Esophagus muscularis mucosa (tissue), 4 donors: ENCODE results near the gene SLC9A5. TPM values are rescaled to one million over a fixed set of nuclear protein-coding genes. Genes with fewer than 3 reads are reported as not detected.

ENCODE experiments used
- DNase-seq: peaks from one replicate; pipeline ENCODE4 v3.0.0-alpha.2; 2017; ENCODE audit errors: extremely low spot score
- H3K27ac ChIP-seq, 4 donors: fragments of 200-600 bp; sonication (generic); replicated peaks in 1 of 4; 1 replicate in 3 of 4; 2 replicates in 1 of 4; pipeline ENCODE4 v1.5.1; 2016 to 2019; ENCODE audit warnings: mild to moderate bottlenecking in 1 of 4
- H3K27me3 ChIP-seq, 4 donors: fragments of 200-600 bp; sonication (generic); one replicate each; pipeline versions ENCODE4 v1.5.1 to v1.6.0; 2016 to 2019
- H3K36me3 ChIP-seq, 4 donors: fragments of 200-600 bp; sonication (generic); one replicate each; pipeline ENCODE4 v1.5.1; 2016 to 2019
- H3K4me1 ChIP-seq, 4 donors: fragments of 200-600 bp; sonication (generic); one replicate each; pipeline ENCODE4 v1.5.1; 2016 to 2019
- H3K4me3 ChIP-seq, 4 donors: fragments of 200-600 bp; sonication (generic); 1 replicate in 2 of 4; 2 replicates in 2 of 4; pipeline ENCODE4 v1.5.1; 2016 to 2019; ENCODE audit warnings: mild to moderate bottlenecking in 4 of 4, moderate library complexity in 1 of 4
- H3K9me3 ChIP-seq, 4 donors: fragments of 200-600 bp; sonication (generic); 1 replicate in 3 of 4; 2 replicates in 1 of 4; pipeline ENCODE4 v1.5.1; 2016 to 2019
- EP300 ChIP-seq: sonication (generic); formaldehyde crosslinking; IDR thresholded peaks from one replicate; pipeline ENCODE4 v1.6.1; 2017; ENCODE audit warnings: antibody characterized with exemption
- POLR2A ChIP-seq: fragments of 450-650 bp; IDR thresholded peaks from one replicate; pipeline ENCODE4 v1.6.1; 2017; ENCODE audit warnings: antibody characterized with exemption, moderate library complexity, mild to moderate bottlenecking, low read depth
- POLR2AphosphoS5 ChIP-seq, 2 donors: sonication (generic); formaldehyde crosslinking; IDR thresholded peaks; one replicate each; pipeline ENCODE4 v1.6.1; 2017; ENCODE audit warnings: antibody characterized with exemption in 2 of 2
- WGBS: methylation state at CpG from one replicate; pipeline ENCODE4 v1.1.5; 2018; 5-methylcytosine and 5-hydroxymethylcytosine counted together
- intact Hi-C: fragments of 100-400 bp; cut with DNase I; formaldehyde crosslinking; loops from one replicate; pipeline ENCODE4 v1.15.1; 2023
- total RNA-seq, 4 donors: library from RNA; depleted of rRNA; stranded (reverse); fragments of >200 nt; gene quantifications; one replicate each; pipeline versions ENCODE4 v1.1.0 to v1.2.1, GENCODE V29; 2016
- TF ChIP-seq, protein P1 (sequence below), 3 experiments: fragments of 200-600 bp in 2 of 3; fragments of 450-650 bp in 1 of 3; sonication (generic) in 2 of 3; IDR thresholded peaks; one replicate each; pipeline ENCODE4 v1.5.1; 2017 to 2019; ENCODE audit warnings: antibody characterized with exemption in 3 of 3, mild to moderate bottlenecking in 2 of 3, moderate library complexity in 1 of 3

The SLC9A5 gene
- total RNA-seq, 4 donors from 2014 or later = 0.13 to 0.69 (median 0.37) TPM

DNA sequence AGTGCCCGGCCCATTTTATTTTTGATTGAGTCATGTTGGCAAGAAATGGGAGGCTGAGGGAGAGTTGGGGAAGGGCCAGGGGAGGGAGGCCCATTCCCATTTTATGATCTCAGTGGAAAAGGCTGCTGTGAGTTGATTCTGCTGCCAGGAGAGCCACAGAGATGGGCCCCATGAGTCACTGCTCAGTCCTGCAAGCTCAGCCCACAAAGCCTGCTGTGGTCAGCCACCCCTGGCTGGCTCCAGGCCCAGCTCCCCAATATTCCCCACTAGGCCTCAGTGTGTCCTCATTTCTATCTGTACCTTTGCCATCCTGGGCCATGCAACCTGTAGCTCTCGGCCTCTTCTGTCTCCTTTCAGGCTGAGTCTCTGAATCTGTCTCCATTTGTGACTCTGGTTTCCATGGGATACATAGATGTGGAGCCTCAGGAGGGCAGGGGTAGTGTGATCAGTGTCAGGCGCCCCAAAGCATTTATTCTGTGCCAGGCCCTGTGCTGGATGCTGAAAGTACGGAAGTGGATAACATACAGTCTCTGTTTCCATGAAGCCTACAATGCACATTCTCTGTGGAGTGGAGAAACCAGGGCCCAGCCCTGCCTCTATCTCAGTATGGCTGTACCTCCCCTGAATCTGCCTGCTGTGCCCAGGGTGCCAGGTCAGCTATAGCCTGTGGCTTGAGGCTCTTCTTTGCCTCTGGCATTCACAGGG lies 28.7 kb downstream of the SLC9A5 start:
- peaks cover 13 to 35% (median 31%) of the 10 kb centered on the region in 4 donors for H3K4me1 ChIP-seq
- no peak for DNase-seq
- intact Hi-C loops = no loop called here
- no peaks in the 10 kb centered on the region for H3K9me3 ChIP-seq
- H3K27ac ChIP-seq = peak overlapping the region; percentile 58 to 70 (median 64)
- H3K36me3 ChIP-seq = peaks cover 0 to 14% (median 0%) of the 10 kb centered on the region in 4 donors
- H3K4me3 ChIP-seq = no peak overlapping the region
- no peaks in the 10 kb centered on the region for H3K27me3 ChIP-seq
- WGBS = 77% methylated on average over 4 of the region's 4 CpGs
- TF ChIP-seq, protein P1, sequence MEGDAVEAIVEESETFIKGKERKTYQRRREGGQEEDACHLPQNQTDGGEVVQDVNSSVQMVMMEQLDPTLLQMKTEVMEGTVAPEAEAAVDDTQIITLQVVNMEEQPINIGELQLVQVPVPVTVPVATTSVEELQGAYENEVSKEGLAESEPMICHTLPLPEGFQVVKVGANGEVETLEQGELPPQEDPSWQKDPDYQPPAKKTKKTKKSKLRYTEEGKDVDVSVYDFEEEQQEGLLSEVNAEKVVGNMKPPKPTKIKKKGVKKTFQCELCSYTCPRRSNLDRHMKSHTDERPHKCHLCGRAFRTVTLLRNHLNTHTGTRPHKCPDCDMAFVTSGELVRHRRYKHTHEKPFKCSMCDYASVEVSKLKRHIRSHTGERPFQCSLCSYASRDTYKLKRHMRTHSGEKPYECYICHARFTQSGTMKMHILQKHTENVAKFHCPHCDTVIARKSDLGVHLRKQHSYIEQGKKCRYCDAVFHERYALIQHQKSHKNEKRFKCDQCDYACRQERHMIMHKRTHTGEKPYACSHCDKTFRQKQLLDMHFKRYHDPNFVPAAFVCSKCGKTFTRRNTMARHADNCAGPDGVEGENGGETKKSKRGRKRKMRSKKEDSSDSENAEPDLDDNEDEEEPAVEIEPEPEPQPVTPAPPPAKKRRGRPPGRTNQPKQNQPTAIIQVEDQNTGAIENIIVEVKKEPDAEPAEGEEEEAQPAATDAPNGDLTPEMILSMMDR (IDR thresholded peaks at IDR 0.05) = no peak
- TF ChIP-seq POLR2A (no peak), POLR2AphosphoS5 (IDR thresholded peaks at IDR 0.05) (no peak)

DNA sequence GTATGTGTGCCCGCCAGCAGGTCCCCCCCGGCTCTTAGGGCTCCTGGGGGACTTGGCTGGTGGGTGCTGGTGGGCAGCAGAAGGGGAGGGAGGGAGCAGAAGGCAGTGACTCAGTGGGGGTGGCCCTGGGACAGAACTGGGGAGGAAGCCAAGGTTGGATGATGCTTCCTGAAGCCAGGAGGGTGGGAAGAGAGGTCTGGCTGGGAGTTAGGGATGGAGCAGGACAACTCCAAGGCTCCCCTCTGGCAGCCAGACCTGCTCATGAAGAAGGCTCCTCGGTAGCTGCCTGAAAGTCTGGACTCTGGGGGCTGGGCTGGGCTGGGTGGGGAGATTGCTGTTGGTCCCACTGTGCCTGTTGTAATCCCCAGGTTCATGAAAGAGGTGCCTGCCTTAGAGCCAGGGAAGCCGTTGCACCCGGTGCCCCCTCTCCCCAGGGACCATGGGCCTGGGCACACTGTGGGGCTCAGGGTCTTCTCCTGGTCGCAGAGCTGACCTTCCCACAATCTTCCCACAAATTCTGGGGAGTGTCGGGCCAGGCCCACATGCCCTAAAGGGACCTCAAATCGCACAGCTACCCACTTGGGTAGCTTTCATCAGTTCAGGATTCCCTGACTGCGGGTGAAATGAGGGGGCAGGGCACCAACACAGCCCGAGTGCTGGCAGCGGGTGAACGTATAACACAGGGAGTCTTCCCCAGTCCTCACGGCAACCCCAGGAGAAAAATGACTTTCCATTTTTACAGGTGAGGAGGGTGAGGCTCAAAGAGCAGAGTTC lies 29.4 kb downstream of the SLC9A5 start:
- no peak for TF ChIP-seq EP300
- TF ChIP-seq POLR2AphosphoS5 (IDR thresholded peaks at IDR 0.05) = no peak
- TF ChIP-seq POLR2A = no peak
- TF ChIP-seq, protein P1 (IDR thresholded peaks at IDR 0.05) = no peak
- intact Hi-C loops = no loop called here
- peak overlapping the region; percentile 58 to 70 (median 64) for H3K27ac ChIP-seq
- peaks cover 0 to 14% (median 0%) of the 10 kb centered on the region in 4 donors for H3K36me3 ChIP-seq
- H3K4me1 ChIP-seq = peaks cover 13 to 35% (median 31%) of the 10 kb centered on the region in 4 donors
- H3K9me3 ChIP-seq = no peaks in the 10 kb centered on the region
- peak overlapping the region; percentile 64 to 81 (median 68) for H3K4me3 ChIP-seq
- DNase-seq = no peak
- no peaks in the 10 kb centered on the region for H3K27me3 ChIP-seq
- WGBS = 51% methylated on average over 7 of the region's 13 CpGs

DNA sequence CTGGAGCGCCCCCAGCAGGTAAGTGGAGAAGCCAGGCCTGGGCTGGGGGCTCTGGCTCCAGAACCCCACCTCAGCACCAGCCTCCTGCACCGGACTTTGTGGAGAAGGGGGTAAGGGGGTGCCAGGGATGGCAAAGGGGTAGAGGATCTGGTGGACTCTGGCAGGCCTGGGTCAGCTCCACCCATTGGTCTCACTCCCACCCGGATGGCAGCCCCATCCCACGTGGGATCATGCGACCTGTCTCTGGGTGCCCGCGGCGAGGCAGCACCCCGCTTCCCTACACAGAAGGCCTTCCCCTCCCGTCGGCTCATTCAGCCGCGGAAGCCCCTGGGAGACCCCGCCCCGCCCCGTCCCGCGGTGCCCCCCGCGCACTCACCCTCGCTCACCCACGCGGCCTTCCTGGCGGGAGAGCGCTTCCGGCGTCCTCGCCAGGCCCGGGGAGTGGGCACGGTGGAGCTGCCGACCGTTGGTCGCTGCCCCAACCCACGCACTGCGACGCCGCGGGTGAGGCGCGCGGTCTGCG lies 30.1 kb downstream of the SLC9A5 start:
- Histone ChIP-seq H3K4me3 (peak overlapping the region; percentile 64 to 81 (median 68)), H3K4me1 (peaks cover 13 to 35% (median 31%) of the 10 kb centered on the region in 4 donors), H3K36me3 (peaks cover 0 to 14% (median 0%) of the 10 kb centered on the region in 4 donors), H3K27me3 (no peaks in the 10 kb centered on the region), H3K27ac (peak overlapping the region; percentile 58 to 70 (median 64)), H3K9me3 (no peaks in the 10 kb centered on the region)
- DNase-seq = no peak
- 23% methylated on average over 5 of the region's 42 CpGs for WGBS
- TF ChIP-seq POLR2A (no peak), POLR2AphosphoS5 (IDR thresholded peaks at IDR 0.05) (no peak), EP300 (no peak)
- TF ChIP-seq, protein P1 (IDR thresholded peaks at IDR 0.05) = no peak
- intact Hi-C loops = no loop called here

DNA sequence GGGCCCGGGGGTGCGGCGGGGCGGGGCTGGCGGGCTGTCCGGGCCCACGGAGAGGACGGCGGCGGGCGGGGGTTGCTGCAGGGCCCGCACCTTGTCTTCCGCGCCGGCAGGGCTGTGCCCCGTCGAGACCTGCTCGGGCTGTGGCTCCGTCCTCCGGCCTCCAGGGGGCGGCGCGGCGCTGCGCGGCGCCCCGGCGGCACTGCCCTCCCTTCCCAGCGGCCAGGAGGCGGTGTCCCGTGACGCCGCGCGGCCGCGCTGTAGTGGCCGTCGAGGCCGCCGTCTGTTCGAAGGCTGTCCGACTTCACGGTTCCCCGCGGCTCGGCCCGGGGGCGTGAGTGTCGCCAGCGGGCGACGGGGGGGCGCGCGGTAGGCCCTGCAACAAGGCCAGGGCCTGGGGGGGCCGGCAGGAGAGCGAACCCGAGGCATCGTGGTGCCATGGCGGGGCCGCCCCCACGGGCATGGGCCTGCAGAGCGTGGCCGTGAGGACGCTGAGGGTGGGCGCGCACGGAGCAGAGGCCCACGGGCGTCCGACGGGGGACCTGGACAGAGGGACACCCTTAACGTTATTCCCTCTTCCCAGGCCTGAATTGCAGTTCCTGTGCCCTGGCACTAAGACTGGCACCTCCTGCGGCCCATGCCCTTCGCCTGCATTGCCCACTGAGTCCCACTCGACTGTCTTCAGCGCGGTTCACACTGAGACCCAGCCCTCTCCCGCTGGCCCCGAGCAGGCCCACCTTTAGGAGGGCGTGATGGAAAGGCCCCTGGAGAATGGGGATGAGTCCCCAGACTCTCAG lies 30.7 kb downstream of the SLC9A5 start, which contains the start of gene PLEKHG4:
Gene PLEKHG4 (plus strand): TSS at position 237 of the 794 bp plus-strand sequence. CDS start 513 bp downstream, at position 750.
- DNase-seq = no peak
- peaks cover 0 to 14% (median 0%) of the 10 kb centered on the region in 4 donors for H3K36me3 ChIP-seq
- no peaks in the 10 kb centered on the region for H3K9me3 ChIP-seq
- peak within 1 kb of the TSS; percentile 58 to 70 (median 64) for H3K27ac ChIP-seq
- peak within 1 kb of the TSS; percentile 64 to 81 (median 68) for H3K4me3 ChIP-seq
- TF ChIP-seq, protein P1 (IDR thresholded peaks at IDR 0.05) = peak; percentile 74 to 86 (median 82)
- no peak for TF ChIP-seq EP300
- H3K27me3 ChIP-seq = no peaks in the 10 kb centered on the region
- 69% methylated on average over 14 of the region's 83 CpGs for WGBS
- peaks cover 13 to 35% (median 31%) of the 10 kb centered on the region in 4 donors for H3K4me1 ChIP-seq
- intact Hi-C loops = no loop called here
